MCF 10A (cell line): ENCODE measurements around the gene TMCO4. TPM values are rescaled to one million over a fixed set of nuclear protein-coding genes. Genes with fewer than 3 reads are reported as not detected.

ENCODE experiments used
- BruUV-seq: library from RNA; stranded (reverse); fragments of 400-500 nt; replicated peaks from 2 replicates; lab custom pipeline; 2021; lab: Mats Ljungman, UMichigan
- CTCF ChIA-PET: fragments of 300-600 bp; sonication (Branson Sonifier 250); formaldehyde crosslinking; extraction: SDS; loops from one replicate; lab custom pipeline; 2021; ENCODE audit warnings: antibody characterized with exemption, inconsistent platforms; lab: Yijun Ruan, JAX
- POLR2A ChIA-PET: fragments of 300-600, 350-650 bp; sonication (Branson Sonifier 250); formaldehyde crosslinking; extraction: SDS; loops from one replicate; lab custom pipeline; 2020; ENCODE audit warnings: antibody characterized with exemption, inconsistent platforms; lab: Yijun Ruan, JAX
- DNase-seq: peaks from one replicate; pipeline ENCODE4 v3.0.0-alpha.2; 2018; ENCODE audit not compliant: unreplicated experiment
- H3K27ac Mint-ChIP-seq: one replicate; pipeline ENCODE4 v1.8.0; 2022; ENCODE audit warnings: mild to moderate bottlenecking, low read depth, mixed read lengths; ENCODE audit not compliant: unreplicated experiment
- H3K27me3 Mint-ChIP-seq: one replicate; pipeline ENCODE4 v1.8.0; 2022; ENCODE audit warnings: mixed read lengths; ENCODE audit not compliant: insufficient read depth, unreplicated experiment
- H3K36me3 Mint-ChIP-seq: one replicate; pipeline ENCODE4 v1.8.0; 2022; ENCODE audit warnings: mild to moderate bottlenecking, moderate library complexity, mixed read lengths; ENCODE audit not compliant: insufficient read depth, unreplicated experiment
- H3K4me1 Mint-ChIP-seq: one replicate; pipeline ENCODE4 v1.8.0; 2022; ENCODE audit warnings: mixed read lengths; ENCODE audit not compliant: insufficient read depth, unreplicated experiment
- H3K4me3 Mint-ChIP-seq: one replicate; pipeline ENCODE4 v1.8.0; 2022; ENCODE audit warnings: mild to moderate bottlenecking, moderate library complexity, mixed read lengths; ENCODE audit not compliant: unreplicated experiment
- H3K9me3 Mint-ChIP-seq: one replicate; pipeline ENCODE4 v1.8.0; 2022; ENCODE audit warnings: mixed read lengths; ENCODE audit not compliant: unreplicated experiment
- intact Hi-C: fragments of 100-400 bp; cut with micrococcal nuclease; formaldehyde crosslinking; loops from 2 replicates; pipeline ENCODE4 v1.14.1; 2022
- total RNA-seq: library from RNA; stranded (reverse); gene quantifications from 2 replicates; pipeline ENCODE4 v1.2.3, GENCODE V29; 2022
- TF ChIP-seq, protein P1 (sequence below): fragments of 200-600 bp; IDR thresholded peaks from one replicate; pipeline ENCODE4 v1.8.0; 2022; ENCODE audit warnings: antibody characterized with exemption, mild to moderate bottlenecking; ENCODE audit not compliant: unreplicated experiment

TMCO4 gene
- total RNA-seq, 1 experiment from 2014 or later: 20.5 TPM

DNA sequence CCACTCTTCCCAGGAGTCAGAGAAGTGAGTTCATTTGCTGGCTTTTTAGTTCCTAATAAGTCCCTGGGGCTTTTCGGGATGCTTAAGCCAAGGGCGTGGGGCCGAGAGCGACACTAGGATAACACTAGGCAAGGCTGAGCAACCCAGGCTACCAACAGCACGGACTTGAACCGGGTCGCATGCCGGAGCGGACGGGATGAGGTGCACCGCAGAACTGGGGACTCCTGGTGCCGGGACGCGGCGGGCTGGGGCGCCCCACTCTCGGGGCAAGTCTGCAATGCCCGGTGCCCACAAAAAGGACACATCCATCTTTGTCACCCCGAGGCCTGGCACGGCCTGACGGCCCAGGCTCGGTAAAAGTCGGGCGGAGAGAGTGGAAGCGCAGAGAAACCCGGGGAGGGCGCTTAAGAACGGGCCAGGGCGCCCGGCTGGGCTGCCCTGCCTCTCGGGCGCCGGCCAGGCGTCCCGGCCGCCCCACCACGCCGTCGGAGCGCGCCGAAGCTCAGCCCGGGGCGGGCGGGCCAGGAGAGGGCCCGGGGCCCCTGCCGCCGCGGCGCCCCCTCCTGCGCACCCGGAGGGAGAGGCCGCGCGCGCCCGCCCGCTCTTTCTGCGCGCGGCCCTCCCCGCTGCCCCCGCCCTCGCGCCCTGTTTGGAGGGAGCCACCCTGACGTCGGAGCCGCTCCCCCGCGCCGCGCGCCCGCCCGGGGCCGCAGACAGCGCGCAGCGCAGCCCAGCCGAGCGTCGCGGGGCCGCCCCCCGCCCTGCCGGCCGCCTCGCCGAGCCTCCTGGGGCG lies 155.9 kb downstream of the TMCO4 start, which contains the start of gene NBL1:
Gene NBL1 (plus strand): TSS at position 710 of the 793 bp plus-strand sequence. CDS start 10,720 bp downstream, outside the sequence.
- peaks cover 14% of the 10 kb centered on the region for H3K36me3 Mint-ChIP-seq
- TSS peak; percentile 40 for BruUV-seq
- peak within 1 kb of the TSS; percentile 92 for H3K4me3 Mint-ChIP-seq
- intact Hi-C loops: loop anchor here (2.0 kb wide), 2 partner anchors 47 to 159 kb away; partner anchors contain the start of gene CAPZB
- H3K4me1 Mint-ChIP-seq: peaks cover 54% of the 10 kb centered on the region
- DNase-seq: peak; percentile 55
- H3K27ac Mint-ChIP-seq: peak within 1 kb of the TSS; percentile 91
- ChIA-PET CTCF (interaction anchor here (1.0 to 1.8 kb wide), 6 partner anchors 18 to 700 kb away, joined by 3 to 8 read pairs (median 5); no protein-coding TSS in a partner anchor), POLR2A (interaction anchor here (0.7 to 8.3 kb wide), 16 partner anchors 8 to 393 kb away, joined by 3 to 101 read pairs (median 6); partner anchors contain the start of genes AKR7A2, CAPZB and SLC66A1)
- H3K9me3 Mint-ChIP-seq: no peaks in the 10 kb centered on the region
- TF ChIP-seq, protein P1, sequence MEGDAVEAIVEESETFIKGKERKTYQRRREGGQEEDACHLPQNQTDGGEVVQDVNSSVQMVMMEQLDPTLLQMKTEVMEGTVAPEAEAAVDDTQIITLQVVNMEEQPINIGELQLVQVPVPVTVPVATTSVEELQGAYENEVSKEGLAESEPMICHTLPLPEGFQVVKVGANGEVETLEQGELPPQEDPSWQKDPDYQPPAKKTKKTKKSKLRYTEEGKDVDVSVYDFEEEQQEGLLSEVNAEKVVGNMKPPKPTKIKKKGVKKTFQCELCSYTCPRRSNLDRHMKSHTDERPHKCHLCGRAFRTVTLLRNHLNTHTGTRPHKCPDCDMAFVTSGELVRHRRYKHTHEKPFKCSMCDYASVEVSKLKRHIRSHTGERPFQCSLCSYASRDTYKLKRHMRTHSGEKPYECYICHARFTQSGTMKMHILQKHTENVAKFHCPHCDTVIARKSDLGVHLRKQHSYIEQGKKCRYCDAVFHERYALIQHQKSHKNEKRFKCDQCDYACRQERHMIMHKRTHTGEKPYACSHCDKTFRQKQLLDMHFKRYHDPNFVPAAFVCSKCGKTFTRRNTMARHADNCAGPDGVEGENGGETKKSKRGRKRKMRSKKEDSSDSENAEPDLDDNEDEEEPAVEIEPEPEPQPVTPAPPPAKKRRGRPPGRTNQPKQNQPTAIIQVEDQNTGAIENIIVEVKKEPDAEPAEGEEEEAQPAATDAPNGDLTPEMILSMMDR: no peak
- H3K27me3 Mint-ChIP-seq: no peaks in the 10 kb centered on the region

DNA sequence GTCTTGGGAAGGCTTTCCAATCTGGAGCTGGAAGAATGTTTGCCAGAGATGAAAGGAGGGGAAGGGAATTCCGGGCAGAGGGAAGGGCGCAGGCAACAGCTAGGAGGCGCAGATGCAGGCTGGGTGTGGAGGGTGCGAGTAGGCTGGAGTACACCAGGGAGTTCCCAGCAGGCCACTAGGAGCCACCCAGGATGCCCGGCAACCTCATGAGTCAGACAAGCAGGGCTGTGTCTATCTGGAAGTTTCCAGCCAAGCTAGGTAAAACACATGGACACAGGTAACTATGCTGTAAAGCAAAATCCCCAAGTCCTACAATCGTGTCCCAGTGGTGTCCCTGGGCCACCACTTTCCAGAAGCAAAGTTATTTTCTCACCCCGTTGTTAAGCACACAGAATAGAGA lies 156.6 kb downstream of the TMCO4 start:
- Mint-ChIP-seq H3K27me3 (no peaks in the 10 kb centered on the region), H3K36me3 (peaks cover 14% of the 10 kb centered on the region), H3K4me1 (peaks cover 51% of the 10 kb centered on the region), H3K9me3 (no peaks in the 10 kb centered on the region), H3K27ac (peak overlapping the region; percentile 76), H3K4me3 (peak overlapping the region; percentile 92)
- ChIA-PET CTCF (interaction anchor here (0.6 to 1.8 kb wide), 10 partner anchors 16 to 699 kb away, joined by 3 to 8 read pairs (median 4); no protein-coding TSS in a partner anchor), POLR2A (interaction anchor here (0.6 to 8.3 kb wide), 18 partner anchors 9 to 435 kb away, joined by 3 to 101 read pairs (median 4); partner anchors contain the start of genes AKR7A2, CAPZB and SLC66A1)
- DNase-seq: peak; percentile 89
- TF ChIP-seq, protein P1: no peak
- BruUV-seq: no TSS peak
- intact Hi-C loops: loop anchor here (2.0 kb wide), 2 partner anchors 46 to 158 kb away; partner anchors contain the start of gene CAPZB

DNA sequence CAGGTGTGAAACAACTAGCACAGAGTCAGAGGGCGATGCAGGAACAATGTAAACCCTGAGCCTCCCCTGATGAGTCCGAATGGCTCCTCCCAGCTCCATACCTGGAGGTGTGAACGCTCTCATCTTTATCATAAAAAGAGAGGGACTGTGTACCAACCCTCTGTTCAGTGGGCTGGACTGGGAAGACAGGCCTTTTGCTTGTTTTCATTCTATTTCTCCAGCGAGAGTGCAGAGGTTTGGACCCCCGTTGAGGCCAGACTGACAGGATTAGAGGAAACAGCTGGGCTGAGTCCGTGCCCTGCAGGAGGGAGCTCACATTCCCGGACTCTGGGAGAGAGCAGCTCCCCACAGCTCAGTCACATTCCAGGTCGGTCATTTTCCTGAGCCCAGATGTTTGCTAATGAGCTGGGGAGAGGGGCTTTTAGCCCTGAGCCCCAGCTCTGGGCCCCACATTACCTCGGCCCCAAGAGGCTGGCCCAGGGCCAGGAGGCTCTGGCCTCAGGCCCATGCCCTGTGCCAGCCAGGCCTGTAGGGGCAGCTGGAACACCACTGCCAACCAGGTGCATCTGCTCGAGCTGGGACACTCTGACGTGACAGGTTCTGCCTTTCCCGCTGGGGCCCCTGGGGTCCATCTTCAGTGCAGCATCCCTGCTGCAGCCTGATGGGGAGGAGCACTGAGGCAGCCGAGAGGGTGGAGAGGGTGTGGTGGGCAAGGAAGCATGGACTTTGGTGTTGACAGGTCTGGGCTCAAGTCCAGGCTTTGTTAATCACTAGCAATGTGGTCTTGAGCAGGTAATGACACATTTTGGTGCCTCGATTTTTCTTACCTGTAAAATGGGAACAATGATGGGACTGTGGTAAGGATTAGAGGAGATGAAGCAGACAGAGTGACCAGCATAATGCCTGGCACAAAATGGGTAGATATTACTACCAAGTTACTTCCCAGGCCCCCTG lies 159.1 kb downstream of the TMCO4 start:
- H3K36me3 Mint-ChIP-seq: peaks cover 7% of the 10 kb centered on the region
- peak overlapping the region; percentile 48 for H3K4me3 Mint-ChIP-seq
- POLR2A ChIA-PET: interaction anchor here (0.5 to 8.3 kb wide), 27 partner anchors 10 to 453 kb away, joined by 3 to 101 read pairs (median 4); partner anchors contain the start of genes AKR7A2, CAPZB, SLC66A1 and UBR4
- peaks cover 31% of the 10 kb centered on the region for H3K4me1 Mint-ChIP-seq
- CTCF ChIA-PET: interaction anchor here (0.6 to 1.8 kb wide), 13 partner anchors 11 to 1317 kb away, joined by 3 to 10 read pairs (median 4); no protein-coding TSS in a partner anchor
- intact Hi-C loops: no loop called here
- no peaks in the 10 kb centered on the region for H3K9me3 Mint-ChIP-seq
- TF ChIP-seq, protein P1: peak; percentile 10
- peak overlapping the region; percentile 75 for H3K27ac Mint-ChIP-seq
- no peaks in the 10 kb centered on the region for H3K27me3 Mint-ChIP-seq
- TSS peak; percentile 48 for BruUV-seq
- DNase-seq: peak; percentile 80
